GM19397 (cell line): ENCODE measurements around the gene ZMYND8.

Experiments used
- ATAC-seq: cut with Tn5 transposase; IDR thresholded peaks from one replicate; pipeline ENCODE4 v1.9.1; 2021; ENCODE audit warnings: mild to moderate bottlenecking, moderate library complexity; ENCODE audit not compliant: unreplicated experiment

ZMYND8 gene

DNA sequence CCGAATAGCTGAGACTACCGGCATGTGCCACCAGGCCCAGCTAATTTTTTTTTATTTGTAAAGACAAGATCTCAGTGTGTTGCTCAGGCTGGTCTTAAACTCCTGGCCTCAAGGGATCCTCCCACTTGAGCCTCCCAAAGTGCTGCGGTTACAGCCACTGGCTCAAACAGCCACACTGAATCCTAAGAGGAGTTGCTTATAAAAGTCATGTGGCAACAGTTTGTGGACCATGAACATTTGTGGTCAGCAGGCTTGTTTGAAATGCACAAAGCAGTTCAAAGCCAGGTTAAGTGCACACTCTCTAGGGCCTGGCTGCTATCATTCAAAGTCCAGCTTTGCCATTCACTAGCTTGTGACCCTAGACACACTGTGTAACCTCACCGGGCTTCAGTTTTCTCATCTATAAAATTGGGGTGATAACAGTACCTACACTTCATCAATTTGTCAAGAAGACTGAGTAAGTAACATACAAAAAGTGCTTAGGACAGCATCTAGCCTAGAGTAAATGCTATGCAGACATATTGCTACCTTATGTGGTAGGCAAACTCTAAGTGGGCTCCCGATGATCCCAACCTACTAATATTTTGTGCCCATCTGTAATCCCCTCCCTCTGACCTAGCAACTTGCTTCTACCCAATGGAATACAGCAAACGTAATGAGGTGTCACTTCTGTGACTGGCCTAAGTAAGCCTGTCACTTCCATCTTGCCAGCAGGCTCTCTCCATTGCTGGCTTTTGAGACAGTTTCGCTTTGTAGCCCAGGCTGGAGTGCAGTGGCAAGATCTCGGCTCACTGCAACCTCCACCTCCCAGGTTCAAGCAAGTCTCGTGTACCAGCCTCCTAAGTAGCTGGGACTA is 122.9 kb downstream of the ZMYND8 start:
- no peak for ATAC-seq

DNA sequence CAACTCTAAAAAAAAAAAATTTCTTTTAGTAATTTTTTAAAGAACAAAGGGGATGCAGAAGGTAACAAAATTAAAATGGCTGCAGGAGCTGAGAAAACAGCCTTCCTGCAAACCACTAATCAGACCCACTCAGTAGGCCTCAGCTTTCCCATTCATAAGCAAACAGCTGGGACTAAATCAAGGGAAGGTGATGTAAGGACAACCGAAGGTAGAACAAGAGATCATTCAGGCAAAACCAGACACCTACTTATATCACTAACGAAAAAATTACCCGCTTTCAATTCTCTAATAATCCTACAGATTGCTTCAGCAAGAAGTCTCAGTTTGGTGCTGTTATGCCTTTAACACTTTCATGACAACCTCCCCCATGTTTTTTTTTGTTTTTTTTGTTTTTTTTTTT is 124.0 kb downstream of the ZMYND8 start:
- no peak for ATAC-seq

DNA sequence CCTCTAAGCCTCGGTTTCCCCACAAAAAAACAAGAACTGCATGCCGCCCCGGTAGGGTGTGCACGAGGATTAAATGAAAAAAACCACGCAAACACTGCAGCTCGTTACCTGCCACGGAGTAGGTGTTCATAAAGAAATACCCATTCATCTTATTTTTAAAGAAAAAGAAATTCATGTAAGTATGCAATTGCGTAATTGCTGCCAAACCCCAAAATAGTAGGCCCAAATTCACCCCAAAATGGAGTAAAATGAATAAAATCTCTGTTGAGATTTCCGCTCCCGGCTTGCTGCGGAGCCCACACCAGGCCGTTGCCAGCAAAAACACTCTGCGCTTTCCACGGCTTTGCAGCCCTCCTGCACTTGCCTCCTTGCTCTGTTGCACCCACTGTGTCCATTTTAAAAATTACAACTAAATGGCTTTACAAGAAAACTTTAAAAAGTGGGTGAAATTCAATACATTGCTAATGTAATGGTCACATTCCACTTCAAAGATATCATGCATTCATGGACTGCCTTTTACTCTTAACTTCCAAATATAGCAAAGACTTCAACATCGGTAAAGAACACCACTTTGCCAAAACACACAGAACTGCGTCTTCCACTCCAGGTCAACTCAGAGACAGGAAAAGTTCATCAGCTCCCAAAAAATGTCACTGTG is 125.0 kb downstream of the ZMYND8 start:
- ATAC-seq: no peak

DNA sequence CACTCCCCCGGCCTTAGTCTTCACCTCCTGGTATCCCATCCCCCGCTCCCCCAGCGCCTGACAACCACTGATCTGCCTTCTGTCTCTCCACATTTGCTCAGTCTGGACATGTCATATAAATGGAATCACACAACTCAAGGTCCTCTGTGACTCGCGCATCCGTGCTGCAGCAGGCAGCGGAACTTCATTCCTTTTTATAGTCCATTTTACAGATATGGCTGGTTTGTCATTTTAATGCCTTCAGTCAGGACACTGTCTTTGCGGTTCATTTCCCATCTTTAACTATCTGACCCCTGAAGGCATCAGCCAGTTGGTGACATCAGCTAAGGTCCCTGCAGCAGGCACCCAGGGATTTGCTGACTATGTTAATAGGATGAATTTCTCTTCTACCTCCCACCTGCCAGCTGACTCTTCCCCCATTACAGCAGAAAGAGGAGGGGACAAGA is 125.7 kb downstream of the ZMYND8 start:
- no peak for ATAC-seq

DNA sequence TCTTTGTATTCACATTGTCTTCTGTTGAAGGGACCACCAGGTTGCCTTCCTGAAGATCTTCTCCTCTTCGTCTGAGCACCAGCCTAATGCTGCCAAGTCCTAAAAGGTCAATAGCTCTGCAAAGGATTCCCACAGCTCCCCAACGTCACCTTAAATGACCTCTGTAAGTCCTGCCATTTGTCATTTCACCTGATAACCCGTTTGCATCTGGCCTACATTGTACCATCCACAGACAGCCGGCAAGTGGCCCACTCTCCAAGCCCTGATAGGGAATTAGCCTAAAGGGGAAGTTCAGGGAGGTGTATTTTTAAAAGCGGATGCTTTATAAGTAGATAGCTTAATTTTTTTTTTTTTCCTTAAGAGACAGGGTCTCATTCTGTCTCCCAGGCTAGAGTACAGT is 127.8 kb downstream of the ZMYND8 start:
- ATAC-seq: no peak

DNA sequence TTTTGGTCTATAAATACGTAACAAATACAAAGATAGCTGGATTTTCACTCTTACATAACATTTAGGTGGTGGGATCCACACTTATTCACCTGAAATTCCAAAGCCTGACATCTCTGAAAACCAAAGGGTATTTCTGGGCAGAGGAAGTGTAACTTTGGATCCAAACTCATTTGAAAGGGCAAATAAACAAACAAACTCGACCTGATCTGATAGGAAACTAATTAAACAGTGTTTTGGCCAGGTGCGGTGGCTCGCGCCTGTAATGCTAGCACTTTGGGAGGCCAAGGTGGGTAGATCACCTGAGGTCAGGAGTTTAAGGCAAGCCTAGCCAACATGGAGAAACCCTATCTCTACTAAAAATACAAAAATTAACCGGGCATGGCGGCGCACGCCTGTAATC is 128.9 kb downstream of the ZMYND8 start:
- no peak for ATAC-seq

DNA sequence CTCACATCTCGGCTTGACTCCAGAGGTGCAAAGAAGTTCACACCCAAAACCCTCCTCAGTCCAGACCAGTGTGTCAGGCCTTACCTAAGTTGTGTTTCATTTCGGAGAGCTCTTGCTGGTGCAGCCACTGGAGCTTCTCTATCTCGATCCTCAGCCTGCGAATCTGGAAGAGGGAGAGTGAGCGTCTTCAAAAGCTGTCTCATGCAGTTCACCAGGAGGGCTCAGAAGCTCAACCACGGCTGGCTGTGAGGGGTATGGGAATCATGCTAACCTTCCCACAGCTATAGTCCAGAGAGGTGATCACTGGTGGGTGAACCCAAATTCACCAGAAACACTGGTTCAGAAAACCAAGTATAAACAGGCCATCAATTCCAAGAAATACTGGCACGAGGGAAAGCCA is 129.4 kb downstream of the ZMYND8 start:
- no peak for ATAC-seq

DNA sequence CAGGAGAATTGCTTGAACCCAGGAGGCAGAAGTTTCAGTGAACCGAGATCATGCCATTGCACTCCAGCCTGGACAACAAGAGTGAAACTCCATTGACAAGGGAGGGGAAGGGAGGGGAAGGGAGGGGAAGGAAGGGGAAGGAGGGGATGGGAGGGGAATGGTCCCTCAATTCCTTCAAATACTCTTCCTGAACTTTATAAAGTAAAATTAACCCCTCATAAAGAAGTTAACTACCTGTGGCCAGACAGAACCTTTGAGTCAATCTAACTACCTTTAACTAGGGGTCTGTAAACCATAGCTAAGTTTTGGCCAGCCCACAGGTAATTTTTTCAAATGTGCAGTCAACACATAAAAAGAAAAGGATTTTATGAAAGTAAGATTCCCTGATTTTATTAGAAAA is 131.0 kb downstream of the ZMYND8 start:
- ATAC-seq: no peak

DNA sequence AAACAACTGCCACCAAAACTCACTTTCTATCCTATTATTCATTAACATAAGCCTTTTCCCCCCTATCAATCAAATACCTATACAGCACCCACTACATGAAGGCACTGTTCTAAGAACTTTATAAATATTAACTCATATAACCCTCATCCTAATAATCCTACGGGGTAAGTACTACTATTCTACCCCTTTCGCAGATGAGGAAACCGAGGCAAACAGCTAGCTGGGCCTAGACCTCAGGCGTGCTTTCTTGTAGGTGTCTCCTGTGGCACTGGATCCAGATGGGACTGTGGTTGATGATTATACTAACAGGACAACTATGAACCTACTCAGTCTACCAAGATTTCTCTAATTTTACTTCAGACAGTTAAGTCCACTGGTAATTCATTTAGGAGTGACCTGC is 131.6 kb downstream of the ZMYND8 start:
- no peak for ATAC-seq

DNA sequence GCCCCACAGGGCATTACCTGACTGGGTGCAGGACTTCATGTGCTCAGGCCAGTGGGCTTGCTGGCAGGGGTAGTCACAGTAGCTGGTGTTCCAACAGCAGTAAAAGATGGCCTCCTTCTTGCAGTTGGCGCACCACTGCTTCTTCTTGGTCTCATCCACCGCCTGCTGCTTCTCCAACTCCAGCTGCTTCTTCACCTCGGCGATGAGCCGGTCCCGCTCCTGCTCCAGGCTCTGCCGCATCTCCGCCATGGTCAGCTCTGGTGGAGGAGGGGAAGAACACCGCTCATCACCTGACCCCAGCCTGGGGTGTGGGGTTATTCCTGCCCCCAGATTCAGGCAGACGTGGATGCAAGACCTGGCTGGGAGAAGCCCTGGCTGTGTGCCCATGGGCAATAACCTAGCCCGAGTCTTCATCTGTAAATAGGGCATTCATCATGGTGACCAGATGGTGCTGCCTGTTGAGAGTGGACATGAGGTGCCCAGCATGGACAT is 132.2 kb downstream of the ZMYND8 start:
- ATAC-seq: no peak

DNA sequence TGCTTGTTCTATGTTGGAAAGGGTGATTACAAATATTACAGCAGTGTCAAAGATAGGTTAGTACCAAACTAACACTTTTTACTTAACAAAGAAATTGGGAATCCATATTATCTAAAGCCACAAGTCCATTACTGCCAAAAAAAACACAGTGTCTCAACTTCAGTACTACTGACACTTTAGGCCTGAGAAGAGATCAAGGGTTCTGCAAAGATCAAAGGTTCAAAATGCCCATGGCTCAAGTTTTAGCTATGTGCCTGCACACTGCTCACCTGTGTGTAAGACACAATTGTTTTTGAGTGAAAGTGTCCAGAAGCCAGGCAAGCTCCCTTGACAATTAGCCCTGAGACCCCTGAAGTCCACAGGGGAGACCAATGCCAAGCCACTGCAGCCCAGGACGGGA is 132.6 kb downstream of the ZMYND8 start:
- no peak for ATAC-seq

DNA sequence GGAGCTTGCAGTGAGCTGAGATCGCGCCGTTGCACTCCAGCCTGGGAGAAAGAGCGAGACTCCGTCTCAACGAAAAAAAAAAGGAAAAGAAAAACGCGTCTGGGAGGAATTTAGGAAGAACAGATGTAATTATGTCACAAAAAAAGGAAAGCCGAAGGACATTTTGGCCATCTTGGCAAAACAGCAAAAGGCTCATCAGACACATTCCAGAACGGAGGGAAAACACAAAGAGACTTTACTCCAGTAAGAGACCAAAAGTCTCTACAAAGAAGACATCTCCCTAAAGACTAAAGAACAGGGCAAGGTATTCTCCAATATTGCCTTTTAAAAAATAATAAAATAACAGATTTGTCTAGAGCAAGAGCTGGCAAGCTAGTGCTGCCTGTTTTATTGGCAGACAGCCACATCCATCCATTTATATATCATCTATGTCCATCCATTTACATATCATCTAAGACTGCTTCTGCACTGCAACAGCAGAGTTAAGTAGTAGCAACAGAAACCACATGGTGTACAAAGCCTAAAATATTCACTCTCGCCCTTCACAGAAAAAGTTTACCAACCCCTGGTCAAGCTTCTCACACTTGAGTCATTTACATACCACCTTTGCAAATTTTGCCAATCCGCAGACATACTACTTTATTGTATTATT is 133.9 kb downstream of the ZMYND8 start:
- ATAC-seq: no peak

DNA sequence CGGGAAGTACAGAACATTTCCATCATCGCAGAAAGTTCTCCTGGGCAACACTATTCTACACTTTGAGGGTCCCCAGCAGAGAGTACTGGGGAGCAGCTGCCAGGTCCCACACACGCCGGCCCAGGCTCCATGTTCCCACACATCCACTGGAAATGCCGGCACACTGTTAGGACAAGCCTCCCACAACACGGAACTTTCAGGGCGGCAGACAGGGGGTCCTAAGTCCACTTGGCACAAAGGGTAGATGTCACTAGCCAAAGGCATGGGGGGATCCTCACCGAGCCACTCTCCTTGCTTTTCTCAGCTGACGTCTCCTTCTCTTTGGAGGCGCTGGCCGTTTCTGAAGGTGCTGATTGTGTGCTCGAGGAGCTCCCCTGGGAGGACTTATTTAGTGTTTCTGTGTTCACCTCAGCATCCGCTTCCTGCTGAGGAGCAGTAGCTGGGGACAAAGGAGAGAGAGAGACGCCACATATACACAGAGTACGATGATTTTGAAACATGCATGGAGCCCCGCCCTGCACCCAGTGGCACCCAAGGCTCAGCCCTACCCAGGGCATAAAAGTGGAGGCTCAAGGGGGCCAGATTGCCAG is 135.4 kb downstream of the ZMYND8 start:
- ATAC-seq: no peak

DNA sequence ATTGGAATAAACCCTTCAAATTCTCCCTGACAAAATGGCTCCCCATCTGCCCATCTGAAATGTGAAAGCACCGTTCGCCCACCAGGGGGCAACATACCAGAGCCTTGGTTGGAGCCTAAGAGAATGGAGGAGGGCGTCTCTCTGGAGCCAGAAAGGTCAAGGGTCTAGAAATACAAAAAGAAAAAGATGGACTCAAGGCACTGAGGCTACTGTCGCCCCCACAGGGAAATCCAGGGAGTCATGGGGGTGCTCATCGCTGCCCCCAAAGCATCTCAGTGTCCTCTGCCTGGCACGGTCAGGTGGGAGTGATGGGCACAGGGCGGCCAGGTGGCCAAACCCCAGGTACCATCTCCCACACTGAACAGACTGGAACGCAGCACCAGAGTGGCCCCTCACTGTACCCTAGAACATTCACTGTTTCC is 136.3 kb downstream of the ZMYND8 start:
- no peak for ATAC-seq

DNA sequence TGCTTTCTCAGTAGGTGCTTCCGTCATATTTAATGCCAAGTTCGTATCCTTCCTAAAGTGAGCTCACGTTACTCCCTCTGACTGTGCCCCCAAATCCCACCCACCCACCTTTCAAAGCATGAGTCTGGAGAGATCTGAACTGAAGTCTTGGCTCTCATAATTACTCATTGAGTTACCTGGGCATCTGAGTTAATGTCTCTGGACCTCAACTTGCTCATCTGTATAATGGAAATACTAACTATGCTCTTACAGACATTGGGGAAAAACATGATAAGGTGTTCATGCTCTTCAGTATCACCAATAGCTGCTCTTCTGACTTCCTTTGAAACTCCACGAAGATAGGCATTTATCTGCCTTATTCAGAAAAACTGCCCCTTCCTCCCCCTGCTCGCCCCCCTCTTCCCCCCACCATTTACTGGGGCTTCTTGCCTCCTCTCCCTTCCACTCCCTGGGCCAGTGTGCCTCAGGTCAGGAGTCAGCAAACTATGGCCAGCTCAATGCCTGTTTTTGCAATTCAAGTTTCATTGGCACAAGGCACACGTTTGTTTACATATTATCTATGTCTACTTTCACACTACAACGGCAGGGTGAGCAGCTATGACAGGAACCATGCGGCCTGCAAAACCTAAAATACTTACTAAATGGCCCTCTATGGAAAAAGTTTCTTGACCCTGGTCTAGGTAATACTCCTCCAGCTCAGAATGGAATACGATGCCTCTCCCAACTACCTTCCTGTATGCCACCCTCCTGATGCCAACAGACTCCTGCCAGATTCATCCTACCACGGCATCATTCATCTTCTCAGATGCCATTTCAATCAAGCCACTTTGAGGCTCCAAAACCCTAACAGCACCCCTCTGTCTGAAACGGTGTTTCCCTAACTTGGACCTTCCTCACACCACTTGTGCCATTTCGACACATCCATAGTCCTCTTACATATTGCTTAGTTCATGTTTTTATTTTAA is 138.7 kb downstream of the ZMYND8 start:
- no peak for ATAC-seq

DNA sequence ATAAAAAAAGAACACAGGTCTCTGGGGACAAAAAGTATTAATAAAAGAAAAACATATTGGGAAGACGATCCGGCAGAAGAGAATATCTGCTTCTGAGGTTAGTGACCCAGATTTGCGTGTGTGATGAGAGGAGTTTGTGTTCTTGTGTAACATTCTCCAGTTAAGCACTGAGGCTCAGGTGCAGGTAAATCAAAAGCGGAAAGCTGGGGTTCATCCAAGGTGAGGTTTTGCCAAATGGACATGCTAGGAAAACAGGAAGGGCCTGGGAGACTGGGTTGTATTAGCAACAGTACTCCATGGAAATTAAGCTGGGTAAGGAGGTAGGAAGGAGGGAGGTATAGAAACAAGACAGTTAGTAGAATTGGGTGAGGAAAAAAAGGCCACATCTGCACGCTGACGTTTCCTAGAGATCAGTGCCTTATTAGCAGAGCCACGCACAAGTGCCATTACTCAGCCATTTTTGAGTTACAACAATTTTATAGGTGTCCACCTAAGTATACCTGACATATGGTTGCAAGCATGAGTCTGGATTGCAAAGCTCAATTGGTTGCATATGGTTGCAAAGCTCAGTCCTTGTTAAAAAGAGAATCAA is 139.6 kb downstream of the ZMYND8 start:
- ATAC-seq: no peak

DNA sequence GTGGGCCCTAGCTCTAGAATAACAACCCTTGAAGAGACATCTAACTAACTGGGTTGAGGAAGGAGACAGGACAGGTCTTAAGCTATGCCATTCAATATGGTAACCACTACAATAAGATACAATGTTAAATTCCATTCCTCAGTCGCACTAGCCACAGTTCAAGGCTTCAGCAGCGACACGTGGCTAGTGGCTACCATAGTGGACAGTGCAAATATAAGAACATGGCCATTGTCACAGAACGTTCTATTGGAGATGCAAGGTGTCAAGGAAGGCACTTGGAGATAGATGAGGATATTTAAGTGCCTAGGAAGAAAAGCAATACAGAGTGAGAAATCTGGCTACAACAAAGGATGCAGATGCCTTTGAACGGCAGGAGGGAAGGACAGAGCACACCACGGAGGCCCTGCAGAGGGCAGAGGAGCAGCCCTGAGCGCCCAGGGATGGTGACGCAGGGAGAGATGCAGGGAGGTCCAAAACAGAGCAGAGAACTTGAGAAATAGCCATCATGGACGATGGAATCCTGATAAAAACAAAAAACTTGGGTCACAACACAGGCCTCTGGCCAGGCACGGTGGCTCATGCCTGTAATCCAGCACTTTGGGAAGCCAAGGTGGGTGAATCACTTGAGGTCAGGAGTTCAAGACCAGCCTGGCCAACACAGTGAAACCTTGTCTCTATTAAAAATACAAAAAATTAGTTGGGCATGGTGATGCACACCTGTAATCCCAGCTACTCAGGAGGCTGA is 140.7 kb downstream of the ZMYND8 start:
- ATAC-seq: no peak

DNA sequence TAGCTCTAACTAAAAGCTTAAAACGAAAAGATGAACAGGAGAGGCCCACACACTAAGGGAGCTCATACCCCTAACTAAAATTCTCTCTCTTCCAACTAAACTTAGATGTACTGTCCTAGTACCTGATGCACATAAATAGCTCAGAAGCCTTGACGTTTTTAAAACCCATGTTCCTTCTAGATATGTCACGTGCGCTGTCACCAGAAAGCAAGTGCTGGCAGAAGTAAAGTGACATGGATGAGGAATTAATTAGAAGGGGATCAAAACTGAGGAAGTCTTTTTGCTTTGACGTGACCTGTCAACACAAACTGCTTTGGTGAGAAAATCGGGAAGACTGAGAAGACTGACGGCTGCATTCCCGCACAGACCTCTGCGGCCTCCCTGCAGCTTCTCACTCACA is 142.5 kb downstream of the ZMYND8 start:
- ATAC-seq: no peak

DNA sequence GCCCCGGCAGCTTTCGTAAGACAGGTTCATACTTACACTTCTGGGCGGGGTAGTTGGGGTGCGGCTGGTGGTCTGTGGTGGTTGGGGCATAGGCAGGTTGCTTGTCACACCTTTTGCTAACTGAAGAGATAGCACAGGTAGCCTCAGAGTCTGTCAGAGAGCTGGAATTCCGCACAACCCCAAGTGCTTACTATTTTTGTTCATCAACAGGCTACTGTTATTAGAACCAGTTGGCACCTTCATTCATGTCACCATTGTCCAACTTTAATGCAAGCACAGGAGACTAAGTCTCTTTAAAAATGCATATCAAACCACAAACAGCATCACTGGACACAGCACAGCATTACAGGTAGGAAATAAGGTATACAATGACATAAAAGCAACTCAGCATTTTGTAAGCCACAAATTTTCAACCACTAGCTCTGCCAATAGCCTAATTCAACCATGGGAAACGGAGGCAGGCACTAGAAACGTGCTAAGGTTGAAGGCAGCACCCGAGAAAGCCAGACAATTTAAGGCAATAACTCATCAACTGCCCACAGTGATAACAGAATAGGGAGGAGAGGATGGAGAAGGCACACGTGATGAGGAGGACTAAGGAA is 143.8 kb downstream of the ZMYND8 start:
- ATAC-seq: no peak
